Measurements from ENCODE around the gene SLX4IP. TPM values are rescaled to one million over a fixed set of nuclear protein-coding genes. Genes with fewer than 3 reads are reported as not detected.

The SLX4IP gene
- total RNA-seq, 1 experiment from 2014 or later = 7.4 TPM

GRCh38 chr20:10639077-10639736, 204.1 kb downstream of the SLX4IP start:
- Mint-ChIP-seq H3K27me3 (ENCODE audit: low read depth) (no peaks in the 10 kb centered on the region), H3K4me3 (no peak overlapping the region), H3K36me3 (peaks cover 59% of the 10 kb centered on the region), H3K27ac (peak overlapping the region; percentile 68), H3K4me1 (peaks cover 53% of the 10 kb centered on the region), H3K9me3 (no peaks in the 10 kb centered on the region)
- DNase-seq (ENCODE audit: low spot score) (no peak), ATAC-seq (no peak)
- ChIA-PET POLR2A (no interaction called here), CTCF (interaction anchor here (1.1 kb wide), 1 partner anchor 11 kb away, joined by 3 read pairs; no protein-coding TSS in a partner anchor)
- TF ChIP-seq, protein P1, sequence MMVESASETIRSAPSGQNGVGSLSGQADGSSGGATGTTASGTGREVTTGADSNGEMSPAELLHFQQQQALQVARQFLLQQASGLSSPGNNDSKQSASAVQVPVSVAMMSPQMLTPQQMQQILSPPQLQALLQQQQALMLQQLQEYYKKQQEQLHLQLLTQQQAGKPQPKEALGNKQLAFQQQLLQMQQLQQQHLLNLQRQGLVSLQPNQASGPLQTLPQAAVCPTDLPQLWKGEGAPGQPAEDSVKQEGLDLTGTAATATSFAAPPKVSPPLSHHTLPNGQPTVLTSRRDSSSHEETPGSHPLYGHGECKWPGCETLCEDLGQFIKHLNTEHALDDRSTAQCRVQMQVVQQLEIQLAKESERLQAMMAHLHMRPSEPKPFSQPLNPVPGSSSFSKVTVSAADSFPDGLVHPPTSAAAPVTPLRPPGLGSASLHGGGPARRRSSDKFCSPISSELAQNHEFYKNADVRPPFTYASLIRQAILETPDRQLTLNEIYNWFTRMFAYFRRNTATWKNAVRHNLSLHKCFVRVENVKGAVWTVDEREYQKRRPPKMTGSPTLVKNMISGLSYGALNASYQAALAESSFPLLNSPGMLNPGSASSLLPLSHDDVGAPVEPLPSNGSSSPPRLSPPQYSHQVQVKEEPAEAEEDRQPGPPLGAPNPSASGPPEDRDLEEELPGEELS (CRISPR knock-in tag; IDR thresholded peaks at IDR 0.05) = no peak
- TF ChIP-seq, protein P2, sequence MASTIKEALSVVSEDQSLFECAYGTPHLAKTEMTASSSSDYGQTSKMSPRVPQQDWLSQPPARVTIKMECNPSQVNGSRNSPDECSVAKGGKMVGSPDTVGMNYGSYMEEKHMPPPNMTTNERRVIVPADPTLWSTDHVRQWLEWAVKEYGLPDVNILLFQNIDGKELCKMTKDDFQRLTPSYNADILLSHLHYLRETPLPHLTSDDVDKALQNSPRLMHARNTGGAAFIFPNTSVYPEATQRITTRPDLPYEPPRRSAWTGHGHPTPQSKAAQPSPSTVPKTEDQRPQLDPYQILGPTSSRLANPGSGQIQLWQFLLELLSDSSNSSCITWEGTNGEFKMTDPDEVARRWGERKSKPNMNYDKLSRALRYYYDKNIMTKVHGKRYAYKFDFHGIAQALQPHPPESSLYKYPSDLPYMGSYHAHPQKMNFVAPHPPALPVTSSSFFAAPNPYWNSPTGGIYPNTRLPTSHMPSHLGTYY (CRISPR knock-in tag; IDR thresholded peaks at IDR 0.05) = no peak

- H3K27me3 Mint-ChIP-seq (ENCODE audit: low read depth) = no peaks in the 10 kb centered on the region
- no peak for ATAC-seq
Observed at GRCh38 chr20:10639737-10640556, 204.8 kb downstream of the SLX4IP start.

DNA sequence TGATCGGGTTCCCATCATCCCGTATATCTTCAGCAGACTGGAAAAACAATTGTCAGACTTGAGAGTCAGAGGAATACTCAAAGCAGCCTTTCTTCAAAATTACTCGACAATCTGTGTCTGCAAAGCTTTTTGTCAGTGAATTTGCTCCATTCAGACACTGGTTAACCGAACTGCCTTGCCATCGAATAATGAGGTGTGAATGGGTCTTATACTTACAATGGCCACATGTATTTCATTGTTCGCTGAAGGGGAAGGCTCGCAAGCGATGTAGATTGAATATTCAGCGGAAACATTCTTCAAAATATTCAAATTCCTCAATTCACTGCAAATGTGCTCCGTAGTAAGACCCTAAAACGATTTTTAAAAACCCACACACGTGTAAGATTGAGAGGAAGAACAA, 205.8 kb downstream of the SLX4IP start:
- H3K9me3 Mint-ChIP-seq = no peaks in the 10 kb centered on the region
- TF ChIP-seq ZNF396 (CRISPR knock-in tag; IDR thresholded peaks at IDR 0.05; ENCODE audit: borderline replicate concordance) (no peak), ELF4 (CRISPR knock-in tag; IDR thresholded peaks at IDR 0.05; ENCODE audit: low read depth) (no peak), GTF2I (CRISPR knock-in tag; conservative IDR thresholded peaks at IDR 0.05) (no peak)
- TF ChIP-seq, protein P3, sequence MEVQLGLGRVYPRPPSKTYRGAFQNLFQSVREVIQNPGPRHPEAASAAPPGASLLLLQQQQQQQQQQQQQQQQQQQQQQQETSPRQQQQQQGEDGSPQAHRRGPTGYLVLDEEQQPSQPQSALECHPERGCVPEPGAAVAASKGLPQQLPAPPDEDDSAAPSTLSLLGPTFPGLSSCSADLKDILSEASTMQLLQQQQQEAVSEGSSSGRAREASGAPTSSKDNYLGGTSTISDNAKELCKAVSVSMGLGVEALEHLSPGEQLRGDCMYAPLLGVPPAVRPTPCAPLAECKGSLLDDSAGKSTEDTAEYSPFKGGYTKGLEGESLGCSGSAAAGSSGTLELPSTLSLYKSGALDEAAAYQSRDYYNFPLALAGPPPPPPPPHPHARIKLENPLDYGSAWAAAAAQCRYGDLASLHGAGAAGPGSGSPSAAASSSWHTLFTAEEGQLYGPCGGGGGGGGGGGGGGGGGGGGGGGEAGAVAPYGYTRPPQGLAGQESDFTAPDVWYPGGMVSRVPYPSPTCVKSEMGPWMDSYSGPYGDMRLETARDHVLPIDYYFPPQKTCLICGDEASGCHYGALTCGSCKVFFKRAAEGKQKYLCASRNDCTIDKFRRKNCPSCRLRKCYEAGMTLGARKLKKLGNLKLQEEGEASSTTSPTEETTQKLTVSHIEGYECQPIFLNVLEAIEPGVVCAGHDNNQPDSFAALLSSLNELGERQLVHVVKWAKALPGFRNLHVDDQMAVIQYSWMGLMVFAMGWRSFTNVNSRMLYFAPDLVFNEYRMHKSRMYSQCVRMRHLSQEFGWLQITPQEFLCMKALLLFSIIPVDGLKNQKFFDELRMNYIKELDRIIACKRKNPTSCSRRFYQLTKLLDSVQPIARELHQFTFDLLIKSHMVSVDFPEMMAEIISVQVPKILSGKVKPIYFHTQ (CRISPR knock-in tag; IDR thresholded peaks at IDR 0.05) = no peak
- TF ChIP-seq, protein P4, sequence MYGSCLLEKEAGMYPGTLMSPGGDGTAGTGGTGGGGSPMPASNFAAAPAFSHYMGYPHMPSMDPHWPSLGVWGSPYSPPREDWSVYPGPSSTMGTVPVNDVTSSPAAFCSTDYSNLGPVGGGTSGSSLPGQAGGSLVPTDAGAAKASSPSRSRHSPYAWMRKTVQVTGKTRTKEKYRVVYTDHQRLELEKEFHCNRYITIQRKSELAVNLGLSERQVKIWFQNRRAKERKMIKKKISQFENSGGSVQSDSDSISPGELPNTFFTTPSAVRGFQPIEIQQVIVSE (CRISPR knock-in tag; IDR thresholded peaks at IDR 0.05; ENCODE audit: borderline replicate concordance) = no peak
- H3K27ac Mint-ChIP-seq = no peak overlapping the region; the same call in 1 of the 2 replicates
- no peaks in the 10 kb centered on the region for H3K27me3 Mint-ChIP-seq (ENCODE audit: low read depth)
- no peak overlapping the region for H3K4me3 Mint-ChIP-seq
- CTCF ChIA-PET = interaction anchor here (0.5 kb wide), 1 partner anchor 33 kb away, joined by 3 read pairs; the partner anchor contains the start of gene JAG1
- peaks cover 76% of the 10 kb centered on the region for H3K36me3 Mint-ChIP-seq
- peaks cover 36% of the 10 kb centered on the region for H3K4me1 Mint-ChIP-seq
- DNase-seq (ENCODE audit: low spot score) (no peak), ATAC-seq (no peak)
- POLR2A ChIA-PET = interaction anchor here (1.1 kb wide), 1 partner anchor 32 kb away, joined by 3 read pairs; no protein-coding TSS in a partner anchor

More at GRCh38 chr20:10639737-10640556, 204.8 kb downstream of the SLX4IP start:
- Mint-ChIP-seq H3K9me3 (no peaks in the 10 kb centered on the region), H3K27ac (peak overlapping the region; percentile 68), H3K36me3 (peaks cover 67% of the 10 kb centered on the region), H3K4me1 (peaks cover 45% of the 10 kb centered on the region), H3K4me3 (no peak overlapping the region)
- ChIA-PET CTCF (no interaction called here), POLR2A (interaction anchor here (1.1 kb wide), 1 partner anchor 33 kb away, joined by 3 read pairs; no protein-coding TSS in a partner anchor)
- DNase-seq (ENCODE audit: low spot score) = no peak
- TF ChIP-seq, protein P1 (CRISPR knock-in tag; IDR thresholded peaks at IDR 0.05) = no peak
- TF ChIP-seq ZSCAN18 (CRISPR knock-in tag; IDR thresholded peaks at IDR 0.05) (no peak), ESRRA (CRISPR knock-in tag; IDR thresholded peaks at IDR 0.05; ENCODE audit: borderline replicate concordance) (no peak), TEAD1 (CRISPR knock-in tag; IDR thresholded peaks at IDR 0.05) (no peak), ZBTB21 (CRISPR knock-in tag; IDR thresholded peaks at IDR 0.05; ENCODE audit: borderline replicate concordance) (no peak), ZNF317 (CRISPR knock-in tag; IDR thresholded peaks at IDR 0.05; ENCODE audit: borderline replicate concordance, low read depth) (no peak)

Measured in WTC11 (cell line).